Endothelial cell (in vitro differentiated cells): ENCODE measurements around the gene CIC. TPM values are rescaled to one million over a fixed set of nuclear protein-coding genes. Genes with fewer than 3 reads are reported as not detected.

ENCODE experiments used
- DNase-seq: peaks from one replicate; pipeline ENCODE4 v3.0.0; 2021; ENCODE audit warnings: low spot score
- H3K27ac Mint-ChIP-seq: one replicate; pipeline ENCODE4 v1.8.0; 2021; ENCODE audit warnings: mixed read lengths, inconsistent platforms; ENCODE audit not compliant: unreplicated experiment
- H3K27me3 Mint-ChIP-seq: one replicate; pipeline ENCODE4 v1.8.0; 2021; ENCODE audit warnings: mild to moderate bottlenecking, moderate library complexity, mixed read lengths, inconsistent platforms; ENCODE audit not compliant: unreplicated experiment
- H3K36me3 Mint-ChIP-seq: one replicate; pipeline ENCODE4 v1.8.0; 2021; ENCODE audit warnings: mild to moderate bottlenecking, low read depth, mixed read lengths, inconsistent platforms; ENCODE audit not compliant: unreplicated experiment
- H3K4me1 Mint-ChIP-seq: one replicate; pipeline ENCODE4 v1.8.0; 2021; ENCODE audit warnings: mild to moderate bottlenecking, mixed read lengths, inconsistent platforms; ENCODE audit not compliant: unreplicated experiment
- H3K4me3 Mint-ChIP-seq: one replicate; pipeline ENCODE4 v1.8.0; 2021; ENCODE audit warnings: mild to moderate bottlenecking, mixed read lengths, inconsistent platforms; ENCODE audit not compliant: unreplicated experiment
- H3K9me3 Mint-ChIP-seq: one replicate; pipeline ENCODE4 v1.8.0; 2021; ENCODE audit warnings: mixed read lengths, inconsistent platforms; ENCODE audit not compliant: unreplicated experiment
- total RNA-seq: library from RNA; stranded (reverse); fragmentation: NEBNext Ultra II Directional; extraction: Animal tissue kit (Norgen Biotek cat#: 25700); gene quantifications from one replicate; pipeline ENCODE4 v1.2.1, GENCODE V29; 2021; ENCODE audit not compliant: unreplicated experiment
- TF ChIP-seq, protein P1 (sequence below): fragments of 200-600 bp; sonication (generic); IDR thresholded peaks from one replicate; pipeline ENCODE4 v1.5.0; 2021; ENCODE audit warnings: antibody characterized with exemption; ENCODE audit not compliant: unreplicated experiment

The CIC gene
- total RNA-seq, 1 donor from 2014 or later: 85.7 TPM

DNA sequence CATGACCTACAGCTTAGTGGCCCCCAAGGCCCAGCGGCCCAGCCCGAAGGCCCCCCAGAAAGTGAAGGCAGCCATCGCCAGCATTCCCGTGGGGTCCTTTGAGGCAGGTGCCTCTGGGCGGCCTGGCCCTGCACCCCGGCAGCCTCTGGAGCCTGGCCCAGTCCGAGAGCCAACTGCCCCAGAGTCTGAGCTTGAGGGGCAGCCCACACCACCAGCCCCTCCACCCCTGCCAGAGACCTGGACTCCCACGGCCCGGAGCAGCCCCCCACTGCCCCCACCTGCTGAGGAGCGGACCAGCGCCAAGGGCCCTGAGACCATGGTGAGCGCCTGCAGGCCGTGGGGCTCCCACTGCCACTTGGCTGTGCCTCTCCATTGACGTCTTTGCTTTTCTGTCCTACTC is 23.9 kb downstream of the CIC start:
- no peak for DNase-seq
- TF ChIP-seq, protein P1, sequence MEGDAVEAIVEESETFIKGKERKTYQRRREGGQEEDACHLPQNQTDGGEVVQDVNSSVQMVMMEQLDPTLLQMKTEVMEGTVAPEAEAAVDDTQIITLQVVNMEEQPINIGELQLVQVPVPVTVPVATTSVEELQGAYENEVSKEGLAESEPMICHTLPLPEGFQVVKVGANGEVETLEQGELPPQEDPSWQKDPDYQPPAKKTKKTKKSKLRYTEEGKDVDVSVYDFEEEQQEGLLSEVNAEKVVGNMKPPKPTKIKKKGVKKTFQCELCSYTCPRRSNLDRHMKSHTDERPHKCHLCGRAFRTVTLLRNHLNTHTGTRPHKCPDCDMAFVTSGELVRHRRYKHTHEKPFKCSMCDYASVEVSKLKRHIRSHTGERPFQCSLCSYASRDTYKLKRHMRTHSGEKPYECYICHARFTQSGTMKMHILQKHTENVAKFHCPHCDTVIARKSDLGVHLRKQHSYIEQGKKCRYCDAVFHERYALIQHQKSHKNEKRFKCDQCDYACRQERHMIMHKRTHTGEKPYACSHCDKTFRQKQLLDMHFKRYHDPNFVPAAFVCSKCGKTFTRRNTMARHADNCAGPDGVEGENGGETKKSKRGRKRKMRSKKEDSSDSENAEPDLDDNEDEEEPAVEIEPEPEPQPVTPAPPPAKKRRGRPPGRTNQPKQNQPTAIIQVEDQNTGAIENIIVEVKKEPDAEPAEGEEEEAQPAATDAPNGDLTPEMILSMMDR: no peak
- Mint-ChIP-seq H3K9me3 (no peaks in the 10 kb centered on the region), H3K4me1 (no peaks in the 10 kb centered on the region), H3K27ac (peak overlapping the region; percentile 42), H3K36me3 (peaks cover 15% of the 10 kb centered on the region), H3K27me3 (peaks cover 12% of the 10 kb centered on the region), H3K4me3 (peak overlapping the region; percentile 67)

DNA sequence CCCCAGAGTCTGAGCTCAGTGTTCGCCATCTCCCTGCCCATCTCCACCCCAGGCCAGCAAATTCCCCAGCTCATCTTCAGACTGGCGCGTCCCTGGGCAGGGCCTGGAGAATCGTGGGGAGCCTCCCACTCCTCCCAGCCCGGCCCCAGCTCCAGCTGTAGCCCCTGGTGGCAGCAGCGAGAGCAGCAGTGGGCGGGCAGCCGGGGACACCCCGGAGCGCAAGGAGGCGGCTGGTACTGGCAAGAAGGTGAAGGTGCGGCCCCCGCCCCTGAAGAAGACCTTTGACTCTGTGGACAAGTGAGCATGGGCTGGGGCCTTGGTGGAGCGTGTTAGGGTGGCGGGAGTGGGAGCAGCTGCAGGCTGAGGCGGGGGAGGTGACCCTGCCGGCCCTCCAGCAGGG is 24.5 kb downstream of the CIC start:
- TF ChIP-seq, protein P1: no peak
- no peaks in the 10 kb centered on the region for H3K9me3 Mint-ChIP-seq
- DNase-seq: no peak
- no peak overlapping the region for H3K4me3 Mint-ChIP-seq
- no peaks in the 10 kb centered on the region for H3K4me1 Mint-ChIP-seq
- peaks cover 11% of the 10 kb centered on the region for H3K36me3 Mint-ChIP-seq
- peaks cover 12% of the 10 kb centered on the region for H3K27me3 Mint-ChIP-seq
- H3K27ac Mint-ChIP-seq: no peak overlapping the region

DNA sequence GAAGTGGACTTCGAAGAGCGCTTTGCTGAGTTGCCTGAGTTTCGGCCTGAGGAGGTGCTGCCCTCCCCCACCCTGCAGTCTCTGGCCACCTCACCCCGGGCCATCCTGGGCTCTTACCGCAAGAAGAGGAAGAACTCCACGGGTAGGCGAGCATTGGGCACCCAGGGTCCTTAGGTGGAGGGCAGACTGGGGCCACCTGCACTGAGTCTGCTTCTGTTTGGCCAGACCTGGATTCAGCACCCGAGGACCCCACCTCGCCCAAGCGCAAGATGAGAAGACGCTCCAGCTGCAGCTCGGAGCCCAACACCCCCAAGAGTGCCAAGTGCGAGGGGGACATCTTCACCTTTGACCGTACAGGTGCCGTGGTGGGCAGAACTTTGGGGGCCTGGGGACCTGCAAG is 24.9 kb downstream of the CIC start:
- TF ChIP-seq, protein P1: no peak
- Mint-ChIP-seq H3K4me1 (no peaks in the 10 kb centered on the region), H3K4me3 (no peak overlapping the region), H3K27ac (no peak overlapping the region), H3K36me3 (peaks cover 11% of the 10 kb centered on the region), H3K9me3 (no peaks in the 10 kb centered on the region), H3K27me3 (peaks cover 12% of the 10 kb centered on the region)
- no peak for DNase-seq

DNA sequence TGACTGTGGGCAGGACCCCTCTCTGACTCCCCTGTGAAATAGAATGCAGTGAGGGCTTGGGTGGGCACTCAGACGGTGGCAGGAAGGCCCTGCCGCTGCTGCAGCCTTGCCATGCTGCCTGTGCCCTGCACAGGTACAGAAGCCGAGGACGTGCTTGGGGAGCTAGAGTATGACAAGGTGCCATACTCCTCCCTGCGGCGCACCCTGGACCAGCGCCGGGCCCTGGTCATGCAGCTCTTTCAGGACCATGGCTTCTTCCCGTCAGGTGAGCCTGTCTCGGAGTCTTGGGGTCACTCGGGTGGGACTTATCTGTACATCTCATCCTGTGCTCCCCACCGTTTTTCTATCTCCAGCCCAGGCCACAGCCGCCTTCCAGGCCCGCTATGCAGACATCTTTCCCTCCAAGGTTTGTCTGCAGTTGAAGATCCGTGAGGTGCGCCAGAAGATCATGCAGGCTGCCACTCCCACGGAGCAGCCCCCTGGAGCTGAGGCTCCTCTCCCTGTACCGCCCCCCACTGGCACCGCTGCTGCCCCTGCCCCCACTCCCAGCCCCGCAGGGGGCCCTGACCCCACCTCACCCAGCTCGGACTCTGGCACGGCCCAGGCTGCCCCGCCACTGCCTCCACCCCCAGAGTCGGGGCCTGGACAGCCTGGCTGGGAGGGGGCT is 25.6 kb downstream of the CIC start:
- no peaks in the 10 kb centered on the region for H3K4me1 Mint-ChIP-seq
- H3K4me3 Mint-ChIP-seq: no peak overlapping the region
- peaks cover 11% of the 10 kb centered on the region for H3K36me3 Mint-ChIP-seq
- peaks cover 12% of the 10 kb centered on the region for H3K27me3 Mint-ChIP-seq
- no peaks in the 10 kb centered on the region for H3K9me3 Mint-ChIP-seq
- no peak for DNase-seq
- TF ChIP-seq, protein P1: no peak
- no peak overlapping the region for H3K27ac Mint-ChIP-seq

DNA sequence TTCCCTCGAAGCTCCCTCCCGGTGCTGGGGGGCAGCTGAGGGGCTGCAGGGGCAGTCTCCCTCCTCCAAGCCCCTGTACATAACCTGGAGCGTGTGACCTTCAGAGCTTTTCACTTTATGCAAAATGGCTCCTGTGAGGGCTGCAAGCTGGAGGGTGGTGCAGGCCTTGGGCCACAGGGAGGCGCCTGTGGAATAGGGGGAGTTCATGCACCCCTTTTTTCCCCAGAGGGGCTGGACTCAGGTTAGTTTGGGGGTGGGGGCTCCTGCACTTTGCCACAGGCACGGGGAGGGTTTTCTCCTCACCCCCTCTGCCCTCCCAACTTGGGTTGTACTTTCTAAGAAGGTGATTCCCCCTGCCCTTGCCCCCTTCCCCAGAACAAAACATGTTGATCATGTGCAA is 26.3 kb downstream of the CIC start:
- Mint-ChIP-seq H3K4me3 (no peak overlapping the region), H3K4me1 (no peaks in the 10 kb centered on the region), H3K9me3 (no peaks in the 10 kb centered on the region), H3K27me3 (peaks cover 12% of the 10 kb centered on the region), H3K27ac (no peak overlapping the region), H3K36me3 (peaks cover 17% of the 10 kb centered on the region)
- no peak for DNase-seq
- TF ChIP-seq, protein P1: no peak
